Duodenal mucosa (tissue), 2 donors: ENCODE measurements around the gene SOCS1.

Experiments
- H3K27ac ChIP-seq: one replicate; pipeline ENCODE4 v1.7.0; 2013; ENCODE audit warnings: low read depth, low read length
- H3K27me3 ChIP-seq, 2 donors: one replicate each; pipeline ENCODE4 v1.7.0; 2013; ENCODE audit warnings: low read length in 2 of 2, control low read depth in 1 of 2; ENCODE audit not compliant: insufficient read depth in 2 of 2, control insufficient read depth in 1 of 2
- H3K36me3 ChIP-seq, 2 donors: one replicate each; pipeline ENCODE4 v1.7.0; 2013; ENCODE audit warnings: low read length in 2 of 2, control low read depth in 1 of 2; ENCODE audit not compliant: insufficient read depth in 2 of 2, control insufficient read depth in 1 of 2
- H3K4me1 ChIP-seq, 2 donors: one replicate each; pipeline ENCODE4 v1.7.0; 2013; ENCODE audit warnings: low read length in 2 of 2, control low read depth in 1 of 2; ENCODE audit not compliant: insufficient read depth in 2 of 2, control insufficient read depth in 1 of 2
- H3K4me3 ChIP-seq, 2 donors: one replicate each; pipeline ENCODE4 v1.7.0; 2013; ENCODE audit warnings: low read length in 2 of 2, low read depth in 1 of 2
- H3K9ac ChIP-seq, 2 donors: one replicate each; pipeline ENCODE4 v1.7.0; 2013; ENCODE audit warnings: low read length in 2 of 2, low read depth in 1 of 2
- H3K9me3 ChIP-seq, 2 donors: one replicate each; pipeline ENCODE4 v1.7.0; 2013; ENCODE audit warnings: low read length in 2 of 2, control low read depth in 1 of 2; ENCODE audit not compliant: control insufficient read depth in 1 of 2

SOCS1 gene

GRCh38 chr16:11285842-11286241 lies 29.8 kb upstream of the SOCS1 start:
- no peaks in the 10 kb centered on the region for H3K36me3 ChIP-seq
- H3K4me1 ChIP-seq = no peaks in the 10 kb centered on the region
- H3K4me3 ChIP-seq = no peak overlapping the region
- no peaks in the 10 kb centered on the region for H3K9me3 ChIP-seq
- H3K9ac ChIP-seq = no peak overlapping the region
- no peak overlapping the region for H3K27ac ChIP-seq
- no peaks in the 10 kb centered on the region for H3K27me3 ChIP-seq

- H3K4me3 ChIP-seq = no peak overlapping the region
- no peak overlapping the region for H3K9ac ChIP-seq
- no peak overlapping the region for H3K27ac ChIP-seq
- H3K27me3 ChIP-seq = no peaks in the 10 kb centered on the region
- H3K4me1 ChIP-seq = peaks cover 0 to 5% of the 10 kb centered on the region in 2 donors
- H3K9me3 ChIP-seq = no peaks in the 10 kb centered on the region
- H3K36me3 ChIP-seq = no peaks in the 10 kb centered on the region
Observed at GRCh38 chr16:11283820-11284248, 27.8 kb upstream of the SOCS1 start.

- Histone ChIP-seq H3K9me3 (no peaks in the 10 kb centered on the region), H3K27me3 (no peaks in the 10 kb centered on the region), H3K27ac (no peak within 1 kb of the TSS), H3K36me3 (no peaks in the 10 kb centered on the region), H3K4me1 (peaks cover 0 to 5% of the 10 kb centered on the region in 2 donors), H3K4me3 (no peak within 1 kb of the TSS), H3K9ac (no peak within 1 kb of the TSS)
Observed at GRCh38 chr16:11280616-11281522, 24.9 kb upstream of the SOCS1 start, which contains the start of gene PRM1. PRM1 (minus strand) TSS chr16:11281330; CDS start chr16:11281238, 92 bp downstream.

- no peaks in the 10 kb centered on the region for H3K9me3 ChIP-seq
- H3K36me3 ChIP-seq = no peaks in the 10 kb centered on the region
- H3K27ac ChIP-seq = no peak overlapping the region
- H3K27me3 ChIP-seq = no peaks in the 10 kb centered on the region
- no peak overlapping the region for H3K9ac ChIP-seq
- H3K4me1 ChIP-seq = peaks cover 0 to 5% of the 10 kb centered on the region in 2 donors
- no peak overlapping the region for H3K4me3 ChIP-seq
Observed at GRCh38 chr16:11278681-11279628, 23.0 kb upstream of the SOCS1 start.

- Histone ChIP-seq H3K27me3 (no peaks in the 10 kb centered on the region), H3K4me1 (peaks cover 0 to 5% of the 10 kb centered on the region in 2 donors), H3K9me3 (no peaks in the 10 kb centered on the region)
Observed at GRCh38 chr16:11277607-11278337, 21.8 kb upstream of the SOCS1 start.

GRCh38 chr16:11276896-11277593 lies 21.0 kb upstream of the SOCS1 start:
- no peak overlapping the region for H3K27ac ChIP-seq
- peaks cover 0 to 5% of the 10 kb centered on the region in 2 donors for H3K4me1 ChIP-seq
- no peaks in the 10 kb centered on the region for H3K9me3 ChIP-seq
- no peak overlapping the region for H3K4me3 ChIP-seq
- H3K36me3 ChIP-seq = no peaks in the 10 kb centered on the region
- no peak overlapping the region for H3K9ac ChIP-seq
- H3K27me3 ChIP-seq = no peaks in the 10 kb centered on the region

More at GRCh38 chr16:11277607-11278337, 21.8 kb upstream of the SOCS1 start:
- no peak overlapping the region for H3K9ac ChIP-seq
- no peaks in the 10 kb centered on the region for H3K36me3 ChIP-seq
- H3K4me3 ChIP-seq = no peak overlapping the region
- H3K27ac ChIP-seq = no peak overlapping the region

GRCh38 chr16:11276143-11276895 lies 20.3 kb upstream of the SOCS1 start, which contains the start of gene PRM2:
PRM2 (minus strand) TSS chr16:11276480; CDS start chr16:11276370, 110 bp downstream.
- no peaks in the 10 kb centered on the region for H3K9me3 ChIP-seq
- H3K4me3 ChIP-seq = no peak within 1 kb of the TSS
- H3K4me1 ChIP-seq = peaks cover 0 to 5% of the 10 kb centered on the region in 2 donors
- H3K9ac ChIP-seq = no peak within 1 kb of the TSS
- no peak within 1 kb of the TSS for H3K27ac ChIP-seq
- H3K36me3 ChIP-seq = no peaks in the 10 kb centered on the region
- H3K27me3 ChIP-seq = no peaks in the 10 kb centered on the region

GRCh38 chr16:11274964-11275363 lies 19.0 kb upstream of the SOCS1 start:
- H3K4me3 ChIP-seq = no peak overlapping the region
- H3K27ac ChIP-seq = no peak overlapping the region
- peaks cover 0 to 5% of the 10 kb centered on the region in 2 donors for H3K4me1 ChIP-seq
- no peaks in the 10 kb centered on the region for H3K36me3 ChIP-seq
- no peaks in the 10 kb centered on the region for H3K27me3 ChIP-seq
- no peaks in the 10 kb centered on the region for H3K9me3 ChIP-seq
- no peak overlapping the region for H3K9ac ChIP-seq
